GM23248 (cell line): ENCODE measurements around the gene SEC11C. TPM values are rescaled to one million over a fixed set of nuclear protein-coding genes. Genes with fewer than 3 reads are reported as not detected.

Experiments used
- DNase-seq: peaks from one replicate; pipeline ENCODE4 v3.0.0-alpha.2; 2015
- H2AFZ ChIP-seq: fragments of 200-600 bp; sonication (generic); 2 replicates; pipeline ENCODE4 v1.6.1; 2016; ENCODE audit warnings: antibody characterized with exemption
- H3F3A ChIP-seq: fragments of 200-600 bp; sonication (generic); 2 replicates; pipeline ENCODE4 v1.6.1; 2016; ENCODE audit warnings: mild to moderate bottlenecking, antibody characterized with exemption, mixed run types; ENCODE audit not compliant: insufficient read depth
- H3K27ac ChIP-seq: fragments of 200-600 bp; sonication (generic); 2 replicates; pipeline ENCODE4 v1.5.1; 2016; ENCODE audit warnings: mild to moderate bottlenecking
- H3K27me3 ChIP-seq: fragments of 200-600 bp; sonication (generic); replicated peaks from 2 replicates; pipeline ENCODE4 v1.6.1; 2016; ENCODE audit warnings: mild to moderate bottlenecking; ENCODE audit not compliant: insufficient read depth
- H3K36me3 ChIP-seq: fragments of 200-600 bp; sonication (generic); 2 replicates; pipeline ENCODE4 v1.6.1; 2016; ENCODE audit warnings: low read depth, mild to moderate bottlenecking
- H3K4me1 ChIP-seq: fragments of 200-600 bp; sonication (generic); 2 replicates; pipeline ENCODE4 v1.6.1; 2016; ENCODE audit warnings: mild to moderate bottlenecking; ENCODE audit not compliant: insufficient read depth
- H3K4me2 ChIP-seq: fragments of 200-600 bp; sonication (generic); one replicate; pipeline ENCODE4 v1.6.1; 2016; ENCODE audit warnings: mild to moderate bottlenecking; ENCODE audit not compliant: unreplicated experiment
- H3K4me3 ChIP-seq: fragments of 200-600 bp; sonication (generic); 2 replicates; pipeline ENCODE4 v1.5.1; 2016; ENCODE audit warnings: mild to moderate bottlenecking
- H3K79me2 ChIP-seq: fragments of 200-600 bp; sonication (generic); 2 replicates; pipeline ENCODE4 v1.6.1; 2016; ENCODE audit warnings: mild to moderate bottlenecking; ENCODE audit not compliant: insufficient read depth
- H3K9ac ChIP-seq: fragments of 200-600 bp; sonication (generic); 2 replicates; pipeline ENCODE4 v1.6.1; 2016; ENCODE audit warnings: mild to moderate bottlenecking
- H3K9me2 ChIP-seq: fragments of 200-600 bp; sonication (generic); 2 replicates; pipeline ENCODE4 v1.6.1; 2016; ENCODE audit warnings: mixed run types, mild to moderate bottlenecking, moderate library complexity; ENCODE audit not compliant: insufficient read depth
- H3K9me3 ChIP-seq: fragments of 200-600 bp; sonication (generic); one replicate; pipeline ENCODE4 v1.6.1; 2017; ENCODE audit warnings: low read depth
- H4K20me1 ChIP-seq: fragments of 200-600 bp; sonication (generic); 2 replicates; pipeline ENCODE4 v1.6.0; 2016; ENCODE audit not compliant: insufficient read depth
- EZH2 ChIP-seq: fragments of 200-600 bp; sonication (generic); IDR thresholded peaks from 2 replicates; pipeline ENCODE4 v1.6.1; 2018; ENCODE audit warnings: antibody characterized with exemption, mild to moderate bottlenecking; ENCODE audit not compliant: insufficient read depth, poor library complexity, severe bottlenecking
- EZH2phosphoT487 ChIP-seq: fragments of 200-600 bp; sonication (generic); IDR thresholded peaks from 2 replicates; pipeline ENCODE4 v1.6.1; 2018; ENCODE audit warnings: antibody characterized with exemption, moderate library complexity, mild to moderate bottlenecking, low read depth; ENCODE audit not compliant: insufficient read depth
- WGBS, 2 experiments: methylation state at CpG; one replicate each; pipeline ENCODE4 v1.1.6; 2015 to 2017; ENCODE audit warnings: low lambda C conversion rate in 2 of 2, low coverage in 1 of 2; ENCODE audit errors: missing lambda C conversion rate in 2 of 2; 5-methylcytosine and 5-hydroxymethylcytosine counted together
- in situ Hi-C: fragments of 300-500 bp; cut with MboI; formaldehyde crosslinking; loops from 2 replicates; pipeline ENCODE4 v1.15.0; 2020
- polyA plus RNA-seq: library from polyadenylated mRNA; unstranded; fragments of >200 nt; fragmentation: Nextera tagmentation; extraction: Ambion mirVana; gene quantifications from 2 replicates; pipeline ENCODE4 v1.2.1, GENCODE V29; 2016
- total RNA-seq: library from RNA; depleted of rRNA; stranded (reverse); fragments of >200 nt; shearing (Covaris generic); gene quantifications from 2 replicates; pipeline ENCODE4 v1.2.3, GENCODE V29; 2014

The SEC11C gene
- total and polyA plus RNA-seq, 2 experiments from 2014 or later, result 7.7 to 63.9 TPM

DNA sequence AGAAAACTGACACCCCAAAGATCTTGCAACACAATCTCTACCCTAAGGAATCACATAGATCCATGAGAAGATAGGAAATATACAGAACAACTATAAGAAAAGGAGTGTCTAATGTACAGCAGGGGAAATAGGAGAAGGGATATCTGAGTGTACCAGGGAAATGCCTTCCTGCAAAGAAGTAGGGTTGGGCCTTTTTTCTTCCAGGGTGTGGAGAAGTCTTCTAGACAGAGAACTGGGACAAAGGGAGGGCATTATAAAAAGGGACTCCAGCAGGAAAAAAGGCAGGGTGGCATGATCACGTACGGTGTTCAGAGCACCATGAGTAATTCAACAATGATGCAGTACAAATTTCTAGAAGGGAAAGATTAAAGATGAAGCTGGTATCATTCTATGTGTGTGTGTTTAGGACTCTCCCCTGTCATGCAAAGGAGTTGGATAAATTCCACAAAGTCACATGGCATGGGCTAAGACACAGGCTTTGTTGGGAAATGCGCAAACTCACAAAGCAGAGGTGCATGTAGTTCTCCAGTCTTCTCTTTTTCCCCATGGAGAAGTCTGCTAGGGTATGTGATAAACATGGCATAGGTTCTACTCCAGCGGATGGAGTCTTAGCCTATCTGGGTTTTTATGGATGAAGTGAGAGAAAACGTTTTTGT, 6.7 kb upstream of the SEC11C start:
- no peaks in the 10 kb centered on the region for H3K79me2 ChIP-seq
- in situ Hi-C loops, result no loop called here
- no peaks in the 10 kb centered on the region for H4K20me1 ChIP-seq
- no peaks in the 10 kb centered on the region for H3K9me2 ChIP-seq
- no peak overlapping the region for H2AFZ ChIP-seq
- no peaks in the 10 kb centered on the region for H3K36me3 ChIP-seq
- H3K4me3 ChIP-seq, result no peak overlapping the region
- H3K4me1 ChIP-seq, result no peaks in the 10 kb centered on the region
- H3K9ac ChIP-seq, result no peak overlapping the region
- DNase-seq, result no peak
- H3K4me2 ChIP-seq, result no peak overlapping the region
- no peak overlapping the region for H3K27ac ChIP-seq
- TF ChIP-seq EZH2, result no peak
- no peak for TF ChIP-seq EZH2phosphoT487
- H3K9me3 ChIP-seq, result no peaks in the 10 kb centered on the region
- no peaks in the 10 kb centered on the region for H3F3A ChIP-seq
- WGBS, 2 experiments, result 44 to 53% methylated on average over 5 of the region's 5 CpGs
- H3K27me3 ChIP-seq, result peaks cover 57% of the 10 kb centered on the region

- 1 to 2% methylated on average over 15 of the region's 15 CpGs for WGBS, 2 experiments
- H3K79me2 ChIP-seq, result no peaks in the 10 kb centered on the region
- in situ Hi-C loops, result no loop called here
- no peak for TF ChIP-seq EZH2phosphoT487
- TF ChIP-seq EZH2, result no peak
- peak overlapping the region; percentile 87 for H3K4me2 ChIP-seq
- H3K9me2 ChIP-seq, result no peaks in the 10 kb centered on the region
- H4K20me1 ChIP-seq, result no peaks in the 10 kb centered on the region
- peaks cover 6% of the 10 kb centered on the region; the same call in 1 of the 2 replicates for H3K27me3 ChIP-seq
- H3K4me3 ChIP-seq, result peak overlapping the region; percentile 89
- no peaks in the 10 kb centered on the region for H3K9me3 ChIP-seq
- H3K27ac ChIP-seq, result peak overlapping the region; percentile 32; the same call in 1 of the 2 replicates
- no peaks in the 10 kb centered on the region for H3K36me3 ChIP-seq
- DNase-seq, result peak; percentile 91
- no peaks in the 10 kb centered on the region for H3K4me1 ChIP-seq
- H3F3A ChIP-seq, result peaks cover 3% of the 10 kb centered on the region; the same call in 1 of the 2 replicates
- peak overlapping the region; percentile 95 for H2AFZ ChIP-seq
- peak overlapping the region; percentile 79 for H3K9ac ChIP-seq
Observed at GRCh38 chr18:59139291-59139614, 431 bp upstream of the SEC11C start.

- H3F3A ChIP-seq, result peaks cover 3% of the 10 kb centered on the region; the same call in 1 of the 2 replicates
- H3K9ac ChIP-seq, result peak overlapping the region; percentile 79
- peak overlapping the region; percentile 89 for H3K4me3 ChIP-seq
- H3K9me2 ChIP-seq, result no peaks in the 10 kb centered on the region
- in situ Hi-C loops, result no loop called here
- H3K27me3 ChIP-seq, result no peaks in the 10 kb centered on the region; the same call in 1 of the 2 replicates
- peak; percentile 61 for DNase-seq
- H4K20me1 ChIP-seq, result no peaks in the 10 kb centered on the region
- no peaks in the 10 kb centered on the region for H3K4me1 ChIP-seq
- peak overlapping the region; percentile 87 for H3K4me2 ChIP-seq
- H3K9me3 ChIP-seq, result no peaks in the 10 kb centered on the region
- no peak overlapping the region for H3K27ac ChIP-seq
- H2AFZ ChIP-seq, result peak overlapping the region; percentile 95
- no peaks in the 10 kb centered on the region for H3K36me3 ChIP-seq
- 20 to 23% methylated on average over 16 of the region's 16 CpGs for WGBS, 2 experiments
- TF ChIP-seq EZH2 (no peak), EZH2phosphoT487 (no peak)
- H3K79me2 ChIP-seq, result no peaks in the 10 kb centered on the region
Observed at GRCh38 chr18:59140302-59140885, 710 bp downstream of the SEC11C start.

DNA sequence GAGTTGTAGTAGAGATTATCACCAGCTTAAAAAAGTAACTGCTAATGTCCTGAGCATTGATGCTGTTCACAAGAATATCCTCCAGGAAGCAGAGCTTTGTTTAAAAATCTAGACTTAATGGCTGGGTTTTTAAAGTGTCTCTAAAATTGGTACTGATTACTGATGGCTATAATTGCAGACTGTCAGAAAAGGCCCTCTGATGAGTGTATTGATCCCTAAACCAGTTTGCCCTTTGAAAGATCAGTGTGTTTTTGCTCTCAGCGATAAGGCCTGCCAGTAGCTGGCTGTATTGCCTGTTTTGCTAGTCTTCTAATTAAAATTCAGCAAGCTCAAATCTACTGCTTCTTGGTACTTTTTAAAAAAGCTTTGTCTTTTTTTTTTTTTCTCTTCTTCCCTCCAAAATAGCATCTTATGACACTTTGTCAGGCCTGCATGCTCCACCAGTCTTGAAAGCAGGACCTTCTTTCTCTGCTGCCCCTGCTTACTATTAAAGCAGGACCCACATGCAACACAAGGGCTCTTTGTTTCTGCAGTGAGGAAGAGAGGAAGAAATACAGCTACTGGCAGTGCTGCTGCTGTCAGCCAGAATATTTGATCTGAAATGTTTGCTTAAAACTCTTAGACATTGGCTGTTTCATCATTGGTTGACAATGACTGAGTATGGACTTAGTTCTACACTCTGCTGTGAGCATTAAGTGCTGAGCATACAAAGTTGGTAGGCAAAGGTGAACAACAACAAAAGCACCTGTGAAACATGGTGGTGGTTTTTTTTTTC, 1.8 kb downstream of the SEC11C start:
- Histone ChIP-seq H3K9ac (no peak overlapping the region), H3K9me3 (no peaks in the 10 kb centered on the region), H3F3A (peaks cover 3% of the 10 kb centered on the region; the same call in 1 of the 2 replicates), H3K9me2 (no peaks in the 10 kb centered on the region), H3K79me2 (no peaks in the 10 kb centered on the region), H3K27ac (no peak overlapping the region), H3K36me3 (no peaks in the 10 kb centered on the region), H3K4me3 (no peak overlapping the region), H3K4me1 (no peaks in the 10 kb centered on the region), H3K27me3 (no peaks in the 10 kb centered on the region), H4K20me1 (no peaks in the 10 kb centered on the region), H2AFZ (no peak overlapping the region), H3K4me2 (no peak overlapping the region)
- TF ChIP-seq EZH2phosphoT487, result no peak
- TF ChIP-seq EZH2, result no peak
- 41 to 68% methylated on average over 1 of the region's 1 CpG for WGBS, 2 experiments
- no peak for DNase-seq
- in situ Hi-C loops, result no loop called here
